Loucy (cell line): ENCODE results near the gene CASP5.

ENCODE experiments used
- CTCF ChIP-seq: fragments of 200-600 bp; sonication (generic); conservative IDR thresholded peaks from 2 replicates; pipeline ENCODE4 v1.5.1; 2014; ENCODE audit warnings: mild to moderate bottlenecking, antibody characterized with exemption, low read length
- EZH2phosphoT487 ChIP-seq: fragments of 200-600 bp; IDR thresholded peaks from 2 replicates; pipeline ENCODE4 v1.6.1; 2018; ENCODE audit warnings: antibody characterized with exemption, mild to moderate bottlenecking, moderate library complexity, borderline replicate concordance

GRCh38 chr11:104968355-104968855 lies 54.6 kb downstream of the CASP5 start, which contains the start of gene CASP4:
- no peak for TF ChIP-seq CTCF
- TF ChIP-seq EZH2phosphoT487: no peak
